GM18870 (cell line): Measurements from ENCODE around the gene VEPH1.

ENCODE experiments used
- ATAC-seq: cut with Tn5 transposase; IDR thresholded peaks from one replicate; pipeline ENCODE4 v1.9.1; 2021; ENCODE audit warnings: moderate library complexity; ENCODE audit not compliant: unreplicated experiment

Gene VEPH1

GRCh38 chr3:157232141-157232540 is 271.1 kb downstream of the VEPH1 start:
- no peak for ATAC-seq

DNA sequence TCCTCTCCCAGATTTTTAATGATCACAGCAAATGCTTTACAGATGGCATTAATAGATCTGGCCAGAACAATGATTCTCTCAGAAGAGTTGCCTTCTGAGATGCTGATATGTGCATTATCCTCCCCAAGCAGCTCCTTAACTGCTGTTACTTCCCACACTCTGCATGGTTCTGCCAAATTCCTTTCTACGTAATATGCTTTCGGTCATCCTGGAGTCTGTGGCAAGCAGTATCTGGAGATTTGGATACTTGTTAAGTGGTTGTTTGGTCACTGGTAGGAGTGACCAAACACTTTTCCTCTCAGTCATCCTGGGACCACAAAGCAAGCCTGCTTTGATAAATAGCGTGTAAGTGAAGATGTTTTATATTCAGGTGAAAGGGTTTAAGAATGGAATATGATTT is 272.1 kb downstream of the VEPH1 start:
- ATAC-seq, result no peak

GRCh38 chr3:157226173-157226847 is 276.9 kb downstream of the VEPH1 start:
- ATAC-seq, result peak; percentile 61

DNA sequence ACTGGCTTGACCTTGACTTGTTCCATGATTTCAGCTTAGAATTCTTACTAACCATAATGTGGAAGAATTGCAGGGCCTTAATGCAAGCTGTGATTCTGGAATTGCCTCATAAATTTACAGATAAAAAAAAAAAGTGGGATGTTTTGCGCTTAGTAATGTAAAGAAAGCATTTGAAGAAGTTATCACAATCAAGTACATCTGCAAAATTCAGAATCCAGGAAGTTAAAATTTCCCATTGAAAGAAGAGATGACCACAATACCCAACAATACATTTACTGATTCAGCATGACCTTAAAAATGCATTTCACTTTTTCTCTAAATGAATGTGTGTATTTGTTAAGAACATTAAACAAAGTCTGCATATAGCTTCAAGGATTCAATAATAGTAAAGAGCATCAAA is 278.2 kb downstream of the VEPH1 start:
- ATAC-seq, result no peak

GRCh38 chr3:157220883-157221282 is 282.3 kb downstream of the VEPH1 start:
- ATAC-seq, result no peak

DNA sequence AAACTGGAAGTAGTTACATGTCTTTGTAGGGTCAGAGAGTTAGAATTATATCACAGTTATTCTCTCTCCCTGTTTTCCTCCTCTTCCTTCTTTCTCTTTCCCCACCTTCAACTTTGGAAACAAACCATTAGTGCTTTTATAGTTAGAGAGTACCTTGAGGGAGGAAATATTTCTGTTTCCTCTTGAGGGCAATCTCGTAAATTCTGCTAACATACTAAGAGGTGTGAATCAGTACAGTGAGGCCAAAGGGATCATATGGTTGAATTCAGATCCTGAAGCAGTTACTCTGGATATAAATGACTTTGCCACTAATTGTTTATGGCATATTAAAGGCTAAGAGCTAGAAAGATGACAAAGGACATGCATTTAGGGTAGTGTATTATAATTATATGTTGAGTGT is 283.0 kb downstream of the VEPH1 start:
- ATAC-seq, result no peak

- ATAC-seq, result no peak
Observed at GRCh38 chr3:157219215-157219614, 284.0 kb downstream of the VEPH1 start.
